HEK293T (cell line): ENCODE data around the gene SLC24A4.

Experiments used
- ARNT ChIP-seq: fragments of 450-650 bp; IDR thresholded peaks from 2 replicates; pipeline ENCODE4 v1.6.1; 2017; ENCODE audit warnings: mild to moderate bottlenecking
- BHLHE40 ChIP-seq: fragments of 450-650 bp; IDR thresholded peaks from 2 replicates; pipeline ENCODE4 v1.6.1; 2016; ENCODE audit warnings: mild to moderate bottlenecking, moderate library complexity, borderline replicate concordance
- ELF4 ChIP-seq: fragments of 450-650 bp; IDR thresholded peaks from 2 replicates; pipeline ENCODE4 v1.6.1; 2017; ENCODE audit warnings: antibody characterized with exemption
- FOXA1 ChIP-seq: fragments of 450-650 bp; IDR thresholded peaks from 2 replicates; pipeline ENCODE4 v1.6.1; 2016; ENCODE audit warnings: mild to moderate bottlenecking
- FOXK2 ChIP-seq: fragments of 450-650 bp; IDR thresholded peaks from 2 replicates; pipeline ENCODE4 v1.6.1; 2016; ENCODE audit warnings: mild to moderate bottlenecking
- FOXM1 ChIP-seq: fragments of 450-650 bp; IDR thresholded peaks from 2 replicates; pipeline ENCODE4 v1.6.1; 2017; ENCODE audit warnings: mild to moderate bottlenecking, borderline replicate concordance
- HDGF ChIP-seq: fragments of 450-650 bp; IDR thresholded peaks from 2 replicates; pipeline ENCODE4 v1.6.1; 2017; ENCODE audit warnings: antibody characterized with exemption, borderline replicate concordance
- L3MBTL2 ChIP-seq: fragments of 450-650 bp; conservative IDR thresholded peaks from 2 replicates; pipeline ENCODE4 v1.6.1; 2016; ENCODE audit warnings: mild to moderate bottlenecking
- LEF1 ChIP-seq: fragments of 450-650 bp; IDR thresholded peaks from 2 replicates; pipeline ENCODE4 v1.6.1; 2017; ENCODE audit warnings: mild to moderate bottlenecking, borderline replicate concordance
- NFRKB ChIP-seq: fragments of 450-650 bp; IDR thresholded peaks from 2 replicates; pipeline ENCODE4 v1.6.1; 2016; ENCODE audit warnings: mild to moderate bottlenecking, moderate library complexity
- PKNOX1 ChIP-seq: fragments of 450-650 bp; IDR thresholded peaks from 2 replicates; pipeline ENCODE4 v1.6.1; 2016
- SP1 ChIP-seq: fragments of 450-650 bp; IDR thresholded peaks from 2 replicates; pipeline ENCODE4 v1.6.1; 2017
- TARDBP ChIP-seq: fragments of 450-650 bp; IDR thresholded peaks from 2 replicates; pipeline ENCODE4 v1.6.1; 2016
- ZNF384 ChIP-seq: fragments of 450-650 bp; IDR thresholded peaks from 2 replicates; pipeline ENCODE4 v1.6.1; 2016

- TF ChIP-seq TARDBP (no peak), ARNT (no peak), SP1 (no peak), BHLHE40 (no peak), FOXK2 (no peak), HDGF (no peak), FOXM1 (no peak), ELF4 (no peak), LEF1 (no peak), PKNOX1 (no peak), L3MBTL2 (no peak), NFRKB (no peak), FOXA1 (no peak), ZNF384 (no peak)
These were observed 217.6 kb downstream of the SLC24A4 start for GRCh38 chr14:92540472-92541048.
